ENCODE results near the gene FGGY. TPM values are rescaled to one million over a fixed set of nuclear protein-coding genes. Genes with fewer than 3 reads are reported as not detected.

Gene FGGY
- total and polyA plus RNA-seq, 2 donors (not counting 3 experiments of a cell fraction or from before 2014, with no cell fraction given) = 5.6 to 6.4 TPM

- ChIA-PET CTCF (interaction anchor here (0.6 to 2.7 kb wide), 71 partner anchors 9 to 1244 kb away, joined by 3 to 29 read pairs (median 4); partner anchors contain the start of genes FGGY and OMA1), POLR2A (interaction anchor here (0.8 to 1.2 kb wide), 4 partner anchors 9 to 980 kb away, joined by 3 to 6 read pairs (median 4); partner anchors contain the start of gene JUN)
- Histone ChIP-seq H2AFZ (ENCODE audit: low read depth, low read length) (peak overlapping the region; percentile 98), H3K4me3 (replicated peaks in 1 of 3; ENCODE audit: insufficient read depth in 1 of 3, low read depth in 1 of 3, low read length in 3 of 3) (no peak overlapping the region), H3K9me3 (replicated peaks; ENCODE audit: control insufficient read depth, insufficient read depth, low read length) (no peaks in the 10 kb centered on the region), H3K79me2 (ENCODE audit: control insufficient read depth, insufficient read depth, low read length) (no peaks in the 10 kb centered on the region), H3K9me1 (replicated peaks; ENCODE audit: control insufficient read depth, extremely low read depth, insufficient read depth, low read length) (no peaks in the 10 kb centered on the region), H3K27ac (ENCODE audit: insufficient read depth, low read depth, low read length) (peak overlapping the region; percentile 44), H3K36me3 (ENCODE audit: control insufficient read depth in 2 of 2, extremely low read depth in 1 of 2, insufficient read depth in 2 of 2, low read length in 2 of 2) (no peaks in the 10 kb centered on the region), H3K9ac (replicated peaks; ENCODE audit: extremely low read depth, insufficient read depth, low read length) (peak overlapping the region; percentile 51), H3K4me2 (ENCODE audit: insufficient read depth, low read length) (peak overlapping the region; percentile 52), H3K4me1 (ENCODE audit: control insufficient read depth, extremely low read depth, insufficient read depth, low read length) (peaks cover 5% of the 10 kb centered on the region), H3K27me3 (ENCODE audit: control insufficient read depth in 2 of 2, insufficient read depth in 2 of 2, low read length in 2 of 2) (no peaks in the 10 kb centered on the region), H4K20me1 (replicated peaks; ENCODE audit: control insufficient read depth, extremely low read depth, insufficient read depth, low read length) (no peaks in the 10 kb centered on the region)
- peak; percentile 71 for TF ChIP-seq MAX (IDR thresholded peaks at IDR 0.05; ENCODE audit: insufficient read depth, insufficient read length)
- TF ChIP-seq CTCF (IDR thresholded peaks at IDR 0.05; ENCODE audit: extremely low read depth in 1 of 2, insufficient read depth in 1 of 2, low read depth in 1 of 2, low read length in 2 of 2) = peak; percentile 86 to 92
- no peak for TF ChIP-seq POLR2A (IDR thresholded peaks at IDR 0.05; ENCODE audit: low read depth, low read length)
- peak; percentile 85 for DNase-seq (ENCODE audit: low read depth, low spot score)
- dilution Hi-C loops (cut with MboI; ENCODE audit: extremely low pct_ligation_motif_present, low sequenced_read_pairs) = no loop called here
- peak; percentile 92 for FAIRE-seq
- intact Hi-C loops (cut with micrococcal nuclease) = loop anchor here (1.0 to 5.0 kb wide), 13 partner anchors 53 to 1243 kb away; partner anchors contain the start of genes JUN and OMA1
- BruUV-seq (replicated peaks) = no TSS peak
These were observed 462.4 kb downstream of the FGGY start for GRCh38 chr1:59759156-59759925.

DNA sequence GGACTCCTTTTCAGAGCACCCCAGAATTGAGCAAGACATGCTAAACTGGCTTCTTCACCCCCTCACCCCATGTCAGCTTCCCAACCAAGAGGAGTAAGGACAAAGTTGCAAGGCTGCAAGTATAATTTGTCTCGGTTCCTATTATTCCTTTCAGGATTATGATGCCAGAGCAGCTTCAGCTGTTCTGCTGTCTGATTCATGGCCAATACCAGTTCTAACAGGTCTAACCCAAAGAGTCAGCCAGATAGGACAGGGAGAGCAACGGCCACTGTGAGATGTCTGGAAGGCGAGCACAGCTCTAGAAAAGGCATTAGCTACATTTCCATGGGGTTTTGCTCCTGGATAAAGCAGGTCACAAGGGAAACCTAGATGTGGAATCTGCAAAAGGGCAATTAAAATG is 464.5 kb downstream of the FGGY start:
- Histone ChIP-seq H2AFZ (ENCODE audit: low read depth, low read length) (no peak overlapping the region), H3K36me3 (ENCODE audit: control insufficient read depth in 2 of 2, extremely low read depth in 1 of 2, insufficient read depth in 2 of 2, low read length in 2 of 2) (no peaks in the 10 kb centered on the region), H3K9me1 (replicated peaks; ENCODE audit: control insufficient read depth, extremely low read depth, insufficient read depth, low read length) (no peaks in the 10 kb centered on the region), H3K4me2 (ENCODE audit: insufficient read depth, low read length) (no peak overlapping the region), H4K20me1 (replicated peaks; ENCODE audit: control insufficient read depth, extremely low read depth, insufficient read depth, low read length) (no peaks in the 10 kb centered on the region), H3K4me3 (replicated peaks in 1 of 3; ENCODE audit: insufficient read depth in 1 of 3, low read depth in 1 of 3, low read length in 3 of 3) (no peak overlapping the region), H3K4me1 (ENCODE audit: control insufficient read depth, extremely low read depth, insufficient read depth, low read length) (peaks cover 5% of the 10 kb centered on the region), H3K27me3 (ENCODE audit: control insufficient read depth in 2 of 2, insufficient read depth in 2 of 2, low read length in 2 of 2) (no peaks in the 10 kb centered on the region), H3K27ac (ENCODE audit: insufficient read depth, low read depth, low read length) (no peak overlapping the region), H3K79me2 (ENCODE audit: control insufficient read depth, insufficient read depth, low read length) (no peaks in the 10 kb centered on the region), H3K9me3 (replicated peaks; ENCODE audit: control insufficient read depth, insufficient read depth, low read length) (no peaks in the 10 kb centered on the region), H3K9ac (replicated peaks; ENCODE audit: extremely low read depth, insufficient read depth, low read length) (no peak overlapping the region)
- TF ChIP-seq JUN (IDR thresholded peaks at IDR 0.05; ENCODE audit: borderline replicate concordance, insufficient read depth, insufficient read length, low read depth) (no peak), POLR2A (IDR thresholded peaks at IDR 0.05; ENCODE audit: low read depth, low read length) (no peak), EZH2 (IDR thresholded peaks at IDR 0.05; ENCODE audit: borderline replicate concordance, low read depth, low read length, severe bottlenecking) (no peak), CTCF (IDR thresholded peaks at IDR 0.05; ENCODE audit: extremely low read depth in 1 of 2, insufficient read depth in 1 of 2, low read depth in 1 of 2, low read length in 2 of 2) (no peak), FOS (IDR thresholded peaks at IDR 0.05; ENCODE audit: borderline replicate concordance, insufficient read depth, low read length) (no peak), MYC (IDR thresholded peaks at IDR 0.05; ENCODE audit: low read depth, low read length) (no peak), GATA2 (IDR thresholded peaks at IDR 0.05; ENCODE audit: insufficient read depth, insufficient read length, low read depth, low read length) (no peak), POLR2AphosphoS5 (IDR thresholded peaks at IDR 0.05; ENCODE audit: insufficient read depth, low read depth, low read length) (no peak), MAX (IDR thresholded peaks at IDR 0.05; ENCODE audit: insufficient read depth, insufficient read length) (no peak)
- FAIRE-seq (no peak), DNase-seq (ENCODE audit: low read depth, low spot score) (no peak)
- CTCF ChIA-PET = interaction anchor here (0.9 to 2.5 kb wide), 6 partner anchors 9 to 1246 kb away, joined by 3 to 7 read pairs (median 3); no protein-coding TSS in a partner anchor
- dilution Hi-C loops (cut with MboI; ENCODE audit: extremely low pct_ligation_motif_present, low sequenced_read_pairs) (no loop called here), intact Hi-C loops (cut with micrococcal nuclease) (no loop called here)
- no TSS peak for BruUV-seq (replicated peaks)
- POLR2A ChIA-PET = no interaction called here

Data from endothelial cell of umbilical vein (primary cell).